ENCODE data around the gene RAD17. TPM values are rescaled to one million over a fixed set of nuclear protein-coding genes. Genes with fewer than 3 reads are reported as not detected.

RAD17 gene
- total and polyA plus RNA-seq, 8 donors, result 9.4 to 42.5 (median 18.0) TPM

- DNase-seq, result peak; percentile 96 to 97
- Histone ChIP-seq H3K9me3 (no peaks in the 10 kb centered on the region), H3K27ac (peak within 1 kb of the TSS; percentile 85 to 96 (median 91)), H3K4me1 (peaks cover 0 to 8% (median 3%) of the 10 kb centered on the region in 4 donors), H3K27me3 (no peaks in the 10 kb centered on the region), H3K36me3 (peaks cover 0 to 56% (median 44%) of the 10 kb centered on the region in 4 donors), H3K4me3 (peak within 1 kb of the TSS; percentile 51 to 70 (median 64))
- intact Hi-C loops (cut with DNase I; ENCODE audit: low total_unique reads), result no loop called here
- 5 to 26% (median 10%) methylated on average over 48 to 78 of the region's 78 CpGs for WGBS, 5 donors
- TF ChIP-seq EP300 (IDR thresholded peaks at IDR 0.05), result no peak
- TF ChIP-seq POLR2A (IDR thresholded peaks at IDR 0.05), result no peak
- TF ChIP-seq CTCF (IDR thresholded peaks at IDR 0.05), result peak in 5 of 7 experiments; percentile 26 to 71 (median 32)
- TF ChIP-seq POLR2AphosphoS5 (IDR thresholded peaks at IDR 0.05), result peak in 2 of 3 donors; percentile 82 to 84
These were observed 45.4 kb downstream of the RAD17 start, which contains the start of gene MARVELD2 for GRCh38 chr5:69414885-69415583. Gene MARVELD2, plus strand, starts transcription at chr5:69415116. Its CDS starts 4,270 bp downstream, at chr5:69419386.

GRCh38 chr5:69415584-69415958 lies 46.0 kb downstream of the RAD17 start:
- intact Hi-C loops (cut with DNase I; ENCODE audit: low total_unique reads), result no loop called here
- H3K27ac ChIP-seq, result peak overlapping the region; percentile 85 to 96 (median 91)
- peak; percentile 31 to 66 for DNase-seq
- H3K4me3 ChIP-seq, result peak overlapping the region; percentile 51 to 70 (median 64)
- peaks cover 0 to 54% (median 42%) of the 10 kb centered on the region in 4 donors for H3K36me3 ChIP-seq
- no peaks in the 10 kb centered on the region for H3K27me3 ChIP-seq
- H3K4me1 ChIP-seq, result peaks cover 0 to 8% (median 4%) of the 10 kb centered on the region in 4 donors
- TF ChIP-seq POLR2A (IDR thresholded peaks at IDR 0.05) (no peak), POLR2AphosphoS5 (IDR thresholded peaks at IDR 0.05) (no peak), EP300 (IDR thresholded peaks at IDR 0.05) (no peak), CTCF (IDR thresholded peaks at IDR 0.05) (no peak)
- no peaks in the 10 kb centered on the region for H3K9me3 ChIP-seq
- 20 to 32% (median 26%) methylated on average over 15 to 18 of the region's 18 CpGs for WGBS, 5 donors

- Histone ChIP-seq H3K27me3 (no peaks in the 10 kb centered on the region), H3K4me1 (peaks cover 0 to 8% (median 4%) of the 10 kb centered on the region in 4 donors), H3K9me3 (no peaks in the 10 kb centered on the region), H3K4me3 (peak overlapping the region; percentile 51 to 70 (median 64)), H3K27ac (peak overlapping the region; percentile 50 to 96 (median 88)), H3K36me3 (peaks cover 0 to 48% (median 36%) of the 10 kb centered on the region in 4 donors)
- intact Hi-C loops (cut with DNase I; ENCODE audit: low total_unique reads), result no loop called here
- DNase-seq, result peak in 1 of 2 donors; percentile 36
- 30 to 57% (median 44%) methylated on average over 6 of the region's 6 CpGs for WGBS, 5 donors
- TF ChIP-seq POLR2A (IDR thresholded peaks at IDR 0.05) (no peak), CTCF (IDR thresholded peaks at IDR 0.05) (no peak), POLR2AphosphoS5 (IDR thresholded peaks at IDR 0.05) (no peak), EP300 (IDR thresholded peaks at IDR 0.05) (no peak)
These were observed 46.6 kb downstream of the RAD17 start for GRCh38 chr5:69416180-69416579.

GRCh38 chr5:69416699-69417098 lies 47.1 kb downstream of the RAD17 start:
- no peak for TF ChIP-seq POLR2AphosphoS5 (IDR thresholded peaks at IDR 0.05)
- TF ChIP-seq EP300 (IDR thresholded peaks at IDR 0.05), result no peak
- TF ChIP-seq POLR2A (IDR thresholded peaks at IDR 0.05), result no peak
- no peak for TF ChIP-seq CTCF (IDR thresholded peaks at IDR 0.05)
- Histone ChIP-seq H3K36me3 (peaks cover 0 to 43% (median 31%) of the 10 kb centered on the region in 4 donors), H3K27me3 (no peaks in the 10 kb centered on the region), H3K4me1 (peaks cover 0 to 8% (median 4%) of the 10 kb centered on the region in 4 donors), H3K4me3 (peak overlapping the region in 2 of 4 donors; percentile 66 to 70), H3K9me3 (no peaks in the 10 kb centered on the region), H3K27ac (peak overlapping the region in 3 of 5 donors; percentile 85 to 96 (median 91))
- DNase-seq, result no peak
- intact Hi-C loops (cut with DNase I; ENCODE audit: low total_unique reads), result no loop called here

All from stomach (tissue), 9 donors.